GM21717 (cell line): ENCODE results near the gene NRXN3.

Experiments used
- ATAC-seq: cut with Tn5 transposase; IDR thresholded peaks from one replicate; pipeline ENCODE4 v1.9.1; 2021; ENCODE audit warnings: mild to moderate bottlenecking, moderate library complexity; ENCODE audit not compliant: unreplicated experiment

NRXN3 gene

DNA sequence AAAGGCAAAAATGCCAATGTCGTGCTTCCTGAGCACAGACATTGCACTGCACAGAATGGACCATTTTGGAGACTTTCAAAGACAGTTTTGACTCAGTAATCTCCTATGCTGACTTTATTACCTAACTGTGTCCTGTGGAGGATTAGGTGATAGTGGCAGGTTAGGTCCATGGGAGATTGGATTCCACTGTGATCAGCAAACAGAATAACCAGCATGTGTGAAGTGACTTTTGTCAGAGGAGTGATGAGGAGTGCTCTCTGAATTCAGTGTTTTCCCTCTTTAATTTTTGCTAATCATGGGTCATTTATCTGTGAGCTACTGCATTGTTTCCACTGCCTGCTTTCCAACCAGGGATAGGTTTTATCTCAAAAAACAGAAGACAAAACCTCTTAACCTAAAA, 1378.7 kb downstream of the NRXN3 start:
- ATAC-seq, result no peak

- no peak for ATAC-seq
Measured at GRCh38 chr14:79549515-79549914, 1379.3 kb downstream of the NRXN3 start.

- ATAC-seq, result no peak
Measured at GRCh38 chr14:79551523-79551922, 1381.3 kb downstream of the NRXN3 start.

- ATAC-seq, result no peak
Measured at GRCh38 chr14:79552778-79553177, 1382.6 kb downstream of the NRXN3 start.

DNA sequence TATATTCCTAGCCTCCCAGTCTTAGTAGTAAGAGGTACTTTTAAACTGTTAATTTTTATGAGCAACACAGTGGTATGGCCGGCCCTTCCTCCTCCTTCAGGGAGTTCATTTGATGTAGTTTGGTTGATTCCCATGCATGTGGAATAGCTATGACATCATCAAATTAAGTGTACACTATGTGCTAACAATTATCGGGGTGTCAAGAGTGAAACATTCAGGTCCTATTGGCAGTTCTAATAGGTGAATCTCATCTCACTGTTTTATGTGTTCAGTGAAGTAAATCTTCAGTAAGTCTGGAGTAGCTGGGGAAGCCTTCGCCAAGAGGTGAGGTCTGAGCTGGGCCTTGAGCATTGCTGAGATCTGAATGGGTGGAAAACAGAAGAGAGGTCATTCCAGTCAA, 1384.6 kb downstream of the NRXN3 start:
- no peak for ATAC-seq

GRCh38 chr14:79555429-79555828, 1385.3 kb downstream of the NRXN3 start:
- ATAC-seq, result no peak

DNA sequence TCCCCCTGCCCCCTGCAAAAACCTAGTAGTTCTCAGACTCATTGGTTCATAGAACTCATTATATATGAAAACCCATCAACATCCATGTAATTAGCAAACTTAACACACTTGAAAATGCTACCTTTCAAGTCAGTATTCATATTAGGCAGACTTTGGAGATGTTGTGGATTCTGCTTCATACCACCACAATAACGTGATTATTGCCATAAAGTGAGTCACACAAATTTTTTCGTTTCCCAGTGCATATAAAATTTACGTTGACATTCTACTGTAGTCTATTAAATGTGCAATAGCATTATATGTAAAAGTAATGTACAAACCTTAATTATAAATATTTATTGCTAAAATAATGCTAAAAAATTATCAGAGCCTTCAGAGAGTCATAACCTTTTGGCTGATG, 1387.1 kb downstream of the NRXN3 start:
- ATAC-seq, result no peak

DNA sequence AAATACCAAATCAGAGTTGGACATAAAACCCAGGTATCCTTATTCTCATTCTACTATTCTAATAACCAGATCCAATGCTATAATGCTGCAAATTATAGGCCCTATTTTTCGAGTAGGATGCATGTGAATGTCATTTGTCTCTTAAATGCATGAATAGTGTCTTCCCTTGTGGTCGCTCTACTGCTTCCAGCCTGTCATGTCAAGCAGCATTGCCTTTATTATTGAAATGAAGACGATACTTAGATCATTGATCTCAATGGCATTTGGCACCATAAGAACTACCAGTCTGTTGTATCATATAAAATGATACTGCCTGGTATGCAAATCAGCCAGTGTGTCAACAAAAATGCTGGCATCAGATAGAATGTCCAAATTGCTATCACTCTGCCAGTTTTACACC, 1392.0 kb downstream of the NRXN3 start:
- no peak for ATAC-seq

DNA sequence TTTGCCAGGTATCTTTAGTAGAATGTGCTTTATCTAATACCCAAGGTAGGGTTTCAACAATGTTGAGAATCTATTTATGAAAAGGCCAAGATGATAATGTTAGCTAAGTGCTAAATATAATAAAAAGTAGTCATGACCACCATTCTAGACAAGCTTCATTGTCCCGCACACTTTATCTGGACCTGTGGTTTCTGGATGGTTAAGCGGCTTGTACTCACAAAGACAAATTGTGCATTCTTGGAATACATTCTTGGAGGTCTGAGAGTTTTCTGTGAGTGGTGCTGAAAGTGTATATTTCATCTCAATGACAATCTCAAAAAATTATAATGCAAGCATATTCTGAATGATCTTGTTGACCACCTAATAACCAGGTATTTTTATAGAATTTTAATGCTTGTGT, 1394.2 kb downstream of the NRXN3 start:
- ATAC-seq, result no peak

GRCh38 chr14:79567306-79567705, 1397.1 kb downstream of the NRXN3 start:
- ATAC-seq, result no peak

DNA sequence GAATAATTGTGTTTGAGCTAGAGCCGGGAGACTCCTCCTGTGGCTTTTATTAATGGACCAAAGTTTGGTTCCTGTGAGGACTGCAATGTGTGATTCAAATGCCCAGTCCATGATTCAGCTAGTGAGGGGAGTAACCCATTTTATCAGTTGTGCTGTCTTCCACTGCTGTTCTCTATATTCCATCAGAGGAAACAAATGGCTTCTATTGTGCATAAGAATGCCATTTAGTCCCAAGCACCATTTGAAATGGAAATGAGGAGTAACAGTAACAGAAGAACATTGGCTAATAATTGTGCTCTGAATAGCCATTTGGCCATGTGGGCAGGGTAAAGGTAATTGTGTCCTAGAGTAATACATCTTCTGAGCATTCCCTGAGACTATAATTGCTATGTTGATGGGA, 1398.4 kb downstream of the NRXN3 start:
- no peak for ATAC-seq

DNA sequence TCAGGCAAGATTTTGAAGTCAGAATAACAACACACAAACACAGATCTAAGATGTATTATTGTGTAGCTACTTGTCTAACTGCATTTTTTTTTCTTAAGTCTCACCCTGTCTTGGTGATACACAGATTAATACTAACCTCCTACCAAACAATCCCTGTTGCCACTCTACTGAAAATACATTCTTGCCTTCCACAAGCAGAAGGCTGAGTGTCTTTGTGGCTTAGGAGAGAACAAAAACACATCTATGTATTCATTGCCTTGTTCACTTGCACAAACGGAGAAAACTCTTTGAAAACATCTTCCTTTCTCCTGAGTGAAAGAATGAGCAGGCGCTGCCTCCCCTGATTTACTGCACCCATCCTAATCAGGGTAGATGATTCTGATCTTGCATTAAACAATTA, 1398.9 kb downstream of the NRXN3 start:
- ATAC-seq, result no peak

- no peak for ATAC-seq
Measured at GRCh38 chr14:79570648-79571047, 1400.5 kb downstream of the NRXN3 start.

- ATAC-seq, result no peak
Measured at GRCh38 chr14:79571366-79571765, 1401.2 kb downstream of the NRXN3 start.

DNA sequence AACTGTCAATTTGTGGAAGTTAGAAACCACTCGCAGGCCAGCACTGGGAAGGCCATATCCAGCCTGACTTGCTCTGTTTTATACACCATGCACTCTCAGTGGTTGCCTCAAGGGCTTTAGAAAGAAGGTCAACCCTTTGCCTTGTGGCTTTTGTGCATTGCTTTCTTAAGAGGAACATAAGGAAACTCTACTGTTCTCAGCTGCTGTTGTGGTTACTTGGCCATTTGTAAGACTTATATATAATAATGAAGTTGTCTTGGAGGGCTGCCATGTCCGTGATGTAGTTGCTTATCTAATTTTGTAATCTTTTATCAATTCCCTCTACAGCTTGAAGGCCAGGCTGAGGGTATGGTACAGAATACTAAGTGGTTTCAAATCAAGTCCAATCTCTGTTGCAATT, 1403.3 kb downstream of the NRXN3 start:
- ATAC-seq, result no peak

DNA sequence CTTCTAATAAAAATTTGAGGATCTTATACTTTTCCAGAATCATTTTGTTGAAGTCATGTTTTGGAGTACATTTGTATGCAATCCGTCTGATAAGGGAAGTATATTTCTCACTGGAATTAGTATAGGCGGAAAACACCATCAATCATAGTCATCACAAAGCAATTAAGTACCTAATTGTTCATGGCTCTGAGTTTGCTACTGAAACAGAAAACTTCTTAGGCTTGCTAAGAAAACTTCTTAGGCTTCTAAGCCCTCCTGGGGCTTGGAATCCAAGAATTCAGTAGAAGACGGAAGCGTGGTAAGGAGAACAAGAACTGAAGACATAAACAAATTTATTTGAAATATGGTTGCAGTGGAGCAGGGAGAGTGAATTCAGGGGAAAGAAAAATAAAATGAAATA, 1404.9 kb downstream of the NRXN3 start:
- ATAC-seq, result no peak

- ATAC-seq, result no peak
Measured at GRCh38 chr14:79576424-79576823, 1406.3 kb downstream of the NRXN3 start.

- no peak for ATAC-seq
Measured at GRCh38 chr14:79578470-79578869, 1408.3 kb downstream of the NRXN3 start.

DNA sequence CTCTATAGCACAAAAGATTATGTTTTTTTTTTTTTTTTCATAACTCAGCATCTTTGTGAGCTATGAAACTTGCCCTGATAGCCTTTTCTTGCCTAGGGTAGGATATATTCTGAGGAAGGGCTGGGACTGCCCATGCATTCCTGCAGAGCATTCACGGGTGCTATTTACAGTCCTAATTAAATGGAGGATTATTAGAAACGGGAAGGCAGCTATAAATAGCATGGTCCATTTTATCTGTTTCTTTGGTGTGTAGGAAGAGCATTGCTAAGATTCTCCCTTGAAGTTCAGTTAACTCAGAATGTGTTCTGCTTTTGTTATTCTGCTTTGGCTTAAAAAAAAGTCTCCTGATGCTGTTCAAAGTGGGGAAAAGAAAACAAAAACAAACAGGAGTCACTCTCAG, 1410.2 kb downstream of the NRXN3 start:
- no peak for ATAC-seq

- no peak for ATAC-seq
Measured at GRCh38 chr14:79580906-79581305, 1410.7 kb downstream of the NRXN3 start.

GRCh38 chr14:79581912-79582576, 1411.9 kb downstream of the NRXN3 start:
- ATAC-seq, result no peak

DNA sequence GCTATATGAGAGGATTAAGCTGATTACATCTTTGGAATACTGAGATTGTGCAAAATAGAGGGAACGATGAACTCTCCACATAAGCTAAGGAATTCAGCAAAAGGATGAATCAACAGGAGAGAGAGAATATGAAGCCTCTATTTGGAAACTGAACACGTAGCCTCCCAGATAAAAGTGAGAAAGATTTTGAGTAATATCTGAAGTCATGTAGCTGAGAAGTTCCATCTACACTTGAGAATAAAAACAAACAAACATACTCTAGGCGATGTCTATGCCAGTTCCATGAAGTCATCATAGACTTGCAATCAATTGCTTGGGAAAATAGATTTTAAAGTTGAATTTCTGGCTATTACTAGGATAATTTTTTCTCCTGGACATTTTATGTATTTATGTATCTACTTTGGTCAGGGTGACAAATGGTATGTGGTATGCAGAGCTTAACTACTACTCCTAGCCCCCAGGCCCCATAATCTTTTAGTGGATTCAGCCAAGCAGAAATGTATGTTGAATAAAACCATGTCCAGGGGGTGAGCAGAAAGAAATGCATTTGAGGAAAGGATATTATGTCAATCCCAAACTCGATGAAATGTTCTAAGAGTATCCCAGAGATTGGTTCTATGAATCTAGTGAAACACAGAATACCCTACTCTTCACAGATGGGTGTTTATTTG, 1413.7 kb downstream of the NRXN3 start:
- ATAC-seq, result no peak

- ATAC-seq, result no peak
Measured at GRCh38 chr14:79584679-79585078, 1414.5 kb downstream of the NRXN3 start.
